Fibroblast of villous mesenchyme (primary cell): Measurements from ENCODE around the gene CMYA5. TPM values are rescaled to one million over a fixed set of nuclear protein-coding genes. Genes with fewer than 3 reads are reported as not detected.

Experiments used
- DNase-seq: peaks from one replicate; pipeline ENCODE4 v3.0.0-alpha.2; 2010; ENCODE audit warnings: low read depth
- H3K4me3 ChIP-seq: 2 replicates; pipeline ENCODE4 v1.5.1; 2011; ENCODE audit warnings: low read depth, mild to moderate bottlenecking, low read length
- total RNA-seq: library from RNA; depleted of rRNA; stranded (reverse); fragments of >200 nt; gene quantifications from 2 replicates; pipeline ENCODE4 v1.2.3, GENCODE V29; 2012
- TF ChIP-seq, protein P1 (sequence below): IDR thresholded peaks from 2 replicates; pipeline ENCODE4 v1.5.1; 2012; ENCODE audit warnings: low read depth, mild to moderate bottlenecking, low read length; ENCODE audit not compliant: insufficient read depth

CMYA5 gene
- total RNA-seq = 1.3 and 1.7 TPM in 2 replicates

DNA sequence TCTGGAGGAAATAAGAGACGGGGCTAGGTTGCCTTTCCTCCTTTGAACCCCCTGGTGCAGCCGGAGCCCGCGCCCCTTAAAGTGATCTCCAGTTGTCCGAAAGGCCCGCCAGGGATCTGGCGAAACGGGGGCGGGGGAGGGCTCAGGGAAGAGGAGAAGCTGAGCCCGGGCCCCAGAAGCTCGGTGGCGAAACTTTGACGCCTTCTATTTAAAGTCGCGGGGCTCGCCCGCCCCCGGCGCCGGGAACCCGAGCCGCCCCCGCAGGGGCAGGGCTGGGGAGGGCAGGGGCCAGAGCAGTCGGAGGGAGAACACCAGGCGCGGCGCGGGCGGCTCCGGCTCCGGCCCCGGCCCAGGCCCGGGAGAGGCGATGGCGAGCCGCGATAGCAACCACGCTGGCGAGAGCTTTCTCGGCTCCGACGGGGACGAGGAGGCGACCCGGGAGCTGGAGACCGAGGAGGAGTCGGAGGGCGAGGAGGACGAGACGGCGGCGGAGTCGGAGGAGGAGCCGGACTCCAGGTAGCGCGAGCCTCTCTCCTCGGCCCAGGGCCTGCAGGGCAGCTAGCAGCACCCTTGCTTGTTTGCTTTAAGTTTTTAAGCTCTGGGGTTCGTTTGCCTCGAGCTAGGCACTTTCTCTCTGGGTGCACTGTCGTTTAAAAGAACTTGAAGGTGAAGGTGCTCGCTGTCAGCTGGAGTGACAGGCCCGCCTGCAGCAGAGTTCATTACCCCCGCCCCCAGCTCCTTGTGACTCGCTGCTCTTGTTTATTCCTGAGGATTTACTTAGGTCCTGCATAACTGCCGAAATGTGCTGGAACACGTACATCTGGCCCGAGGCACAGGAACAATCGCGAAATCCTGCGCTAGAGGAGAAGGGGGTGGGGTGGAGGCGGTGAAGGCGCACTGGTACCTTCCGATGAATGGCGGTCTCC, at the start of gene CMYA5:
Gene CMYA5, plus strand, starts transcription at position 296 of the 926 bp plus-strand sequence. Its CDS starts 72 bp downstream, at position 368.
- DNase-seq = peak; percentile 52
- TF ChIP-seq, protein P1, sequence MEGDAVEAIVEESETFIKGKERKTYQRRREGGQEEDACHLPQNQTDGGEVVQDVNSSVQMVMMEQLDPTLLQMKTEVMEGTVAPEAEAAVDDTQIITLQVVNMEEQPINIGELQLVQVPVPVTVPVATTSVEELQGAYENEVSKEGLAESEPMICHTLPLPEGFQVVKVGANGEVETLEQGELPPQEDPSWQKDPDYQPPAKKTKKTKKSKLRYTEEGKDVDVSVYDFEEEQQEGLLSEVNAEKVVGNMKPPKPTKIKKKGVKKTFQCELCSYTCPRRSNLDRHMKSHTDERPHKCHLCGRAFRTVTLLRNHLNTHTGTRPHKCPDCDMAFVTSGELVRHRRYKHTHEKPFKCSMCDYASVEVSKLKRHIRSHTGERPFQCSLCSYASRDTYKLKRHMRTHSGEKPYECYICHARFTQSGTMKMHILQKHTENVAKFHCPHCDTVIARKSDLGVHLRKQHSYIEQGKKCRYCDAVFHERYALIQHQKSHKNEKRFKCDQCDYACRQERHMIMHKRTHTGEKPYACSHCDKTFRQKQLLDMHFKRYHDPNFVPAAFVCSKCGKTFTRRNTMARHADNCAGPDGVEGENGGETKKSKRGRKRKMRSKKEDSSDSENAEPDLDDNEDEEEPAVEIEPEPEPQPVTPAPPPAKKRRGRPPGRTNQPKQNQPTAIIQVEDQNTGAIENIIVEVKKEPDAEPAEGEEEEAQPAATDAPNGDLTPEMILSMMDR = no peak
- H3K4me3 ChIP-seq = peak within 1 kb of the TSS; percentile 57

DNA sequence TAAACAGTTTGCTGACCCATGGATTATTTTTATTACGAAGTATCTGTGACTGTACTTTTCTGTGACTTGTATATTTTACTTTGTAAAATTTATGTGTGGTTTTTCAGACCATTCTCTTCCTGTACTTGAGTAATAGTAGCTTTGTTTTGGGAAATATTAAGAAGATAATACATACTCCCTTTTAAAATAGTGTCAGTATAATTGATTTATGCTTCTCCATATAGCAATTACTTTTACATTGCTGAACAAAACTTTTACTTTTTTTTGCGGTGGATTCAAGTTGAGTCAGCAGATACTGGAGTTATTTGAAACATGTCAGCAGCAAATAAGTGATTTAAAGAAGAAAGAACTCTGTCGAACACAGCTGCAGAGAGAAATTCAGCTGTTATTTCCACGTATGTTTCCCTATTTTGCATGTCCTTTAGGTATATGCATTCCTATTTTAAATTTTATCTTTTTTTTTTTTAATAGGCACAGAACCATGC, 49.0 kb upstream of the CMYA5 start:
- peak; percentile 38 for DNase-seq
- H3K4me3 ChIP-seq = no peak overlapping the region
- TF ChIP-seq, protein P1 = no peak

DNA sequence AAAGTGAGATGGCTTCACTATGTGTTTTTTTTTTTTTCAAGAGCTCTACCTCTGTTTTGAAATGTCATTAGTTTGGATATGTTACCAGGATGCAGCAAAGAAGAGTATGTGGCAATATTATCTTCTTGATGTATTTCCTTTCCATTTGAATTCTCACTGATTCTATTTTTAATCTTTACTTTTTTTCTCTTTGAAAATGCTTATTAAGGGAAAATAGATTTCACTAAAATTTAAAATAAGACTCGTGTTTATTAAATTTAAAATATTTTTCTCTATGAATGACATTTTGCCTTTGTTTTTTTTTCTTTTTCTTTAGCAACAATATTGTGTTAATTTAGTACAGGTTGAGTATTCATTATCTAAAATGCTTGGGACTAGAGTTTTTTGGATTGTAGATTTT, 48.2 kb upstream of the CMYA5 start:
- DNase-seq = no peak
- TF ChIP-seq, protein P1 = no peak
- no peak overlapping the region for H3K4me3 ChIP-seq

DNA sequence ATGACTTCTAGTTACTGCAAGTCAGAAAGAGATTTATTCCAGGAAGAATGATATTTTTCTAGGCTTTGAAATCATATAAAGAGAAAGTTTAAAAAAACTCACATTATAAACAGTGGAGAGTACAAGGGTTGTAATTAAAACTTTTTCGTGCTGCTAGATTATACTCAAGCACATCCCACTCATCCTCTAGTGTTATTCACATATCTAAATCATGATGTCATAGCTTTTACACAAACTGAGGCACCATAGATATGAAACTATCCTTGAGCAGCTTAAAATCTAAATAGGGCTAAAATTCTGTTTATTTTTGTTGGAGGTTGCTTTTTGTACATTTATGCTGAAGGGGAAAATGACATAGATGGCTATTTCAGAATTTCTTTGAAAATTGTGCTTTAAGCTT, 47.4 kb upstream of the CMYA5 start:
- peak; percentile 4 for DNase-seq
- TF ChIP-seq, protein P1 = no peak
- H3K4me3 ChIP-seq = no peak overlapping the region

DNA sequence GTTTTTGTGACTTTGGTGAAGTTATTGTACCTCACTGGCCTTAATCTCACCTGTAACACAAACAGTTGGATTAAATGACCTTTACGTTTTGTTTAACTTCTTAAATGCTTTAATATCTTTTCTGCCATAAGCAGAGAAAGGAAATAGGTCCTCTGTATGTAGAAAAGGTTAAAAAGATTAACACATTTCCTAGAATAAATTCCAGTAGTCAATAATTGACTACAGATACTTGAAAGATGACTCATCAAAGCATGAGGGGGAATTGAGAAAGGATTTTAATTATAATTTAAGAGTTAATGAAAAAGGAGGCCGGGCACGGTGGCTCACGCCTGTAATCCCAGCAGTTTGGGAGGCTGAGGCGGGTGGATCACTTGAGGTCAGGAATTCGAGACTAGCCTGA, 35.8 kb upstream of the CMYA5 start:
- TF ChIP-seq, protein P1 = no peak
- no peak overlapping the region for H3K4me3 ChIP-seq
- DNase-seq = no peak

DNA sequence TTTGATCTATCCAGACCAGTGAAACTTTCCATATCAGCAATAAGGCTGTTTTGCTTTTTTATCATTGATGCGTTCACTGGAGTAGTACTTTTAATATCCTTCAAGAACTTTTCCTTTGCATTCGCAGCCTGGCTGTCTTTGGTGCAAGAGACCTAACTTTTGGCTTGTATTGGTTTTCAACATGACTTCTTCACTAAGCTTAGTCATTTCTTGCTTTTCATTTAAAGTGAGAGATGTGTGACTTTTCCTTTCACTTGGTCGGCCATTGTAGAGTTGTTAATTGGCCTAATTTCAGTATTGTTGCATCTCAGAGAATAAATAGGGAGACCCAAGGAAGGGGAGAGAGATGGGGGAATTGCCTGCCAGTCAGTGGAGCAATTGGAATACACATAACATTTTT, 26.4 kb upstream of the CMYA5 start:
- no peak for DNase-seq
- TF ChIP-seq, protein P1 = no peak
- no peak overlapping the region for H3K4me3 ChIP-seq
